ENCODE measurements around the gene MARCO.

MARCO gene

DNA sequence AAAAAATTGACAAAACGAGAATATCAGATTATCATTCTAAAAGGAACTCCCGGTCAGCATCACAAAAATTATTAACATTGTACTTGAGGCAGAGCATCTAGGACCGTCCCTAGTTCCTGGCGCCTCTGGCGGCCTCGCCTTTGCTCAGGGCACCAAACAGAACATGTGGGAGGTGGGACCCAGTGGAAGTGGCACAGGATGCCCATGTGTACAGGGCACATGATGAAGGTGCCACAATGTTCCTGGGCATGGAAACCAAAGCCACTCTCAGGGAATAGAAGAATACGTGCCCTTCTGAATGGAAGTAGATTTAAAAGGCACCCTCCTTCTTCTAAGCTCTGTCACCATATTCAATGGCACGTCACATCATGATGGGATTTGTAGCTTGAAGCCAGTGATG lies 30.1 kb upstream of the MARCO start:
- H3K36me3 ChIP-seq, result no peaks in the 10 kb centered on the region
- no peaks in the 10 kb centered on the region for H3K4me1 ChIP-seq
- DNase-seq, result no peak
- intact Hi-C loops (cut with DNase I; ENCODE audit: low total_unique reads), result no loop called here
- H3K4me3 ChIP-seq, result no peak overlapping the region
- H3K9me3 ChIP-seq, result no peaks in the 10 kb centered on the region
- H3K27ac ChIP-seq, result no peak overlapping the region
- H3K27me3 ChIP-seq, result no peaks in the 10 kb centered on the region
- TF ChIP-seq, protein P1, sequence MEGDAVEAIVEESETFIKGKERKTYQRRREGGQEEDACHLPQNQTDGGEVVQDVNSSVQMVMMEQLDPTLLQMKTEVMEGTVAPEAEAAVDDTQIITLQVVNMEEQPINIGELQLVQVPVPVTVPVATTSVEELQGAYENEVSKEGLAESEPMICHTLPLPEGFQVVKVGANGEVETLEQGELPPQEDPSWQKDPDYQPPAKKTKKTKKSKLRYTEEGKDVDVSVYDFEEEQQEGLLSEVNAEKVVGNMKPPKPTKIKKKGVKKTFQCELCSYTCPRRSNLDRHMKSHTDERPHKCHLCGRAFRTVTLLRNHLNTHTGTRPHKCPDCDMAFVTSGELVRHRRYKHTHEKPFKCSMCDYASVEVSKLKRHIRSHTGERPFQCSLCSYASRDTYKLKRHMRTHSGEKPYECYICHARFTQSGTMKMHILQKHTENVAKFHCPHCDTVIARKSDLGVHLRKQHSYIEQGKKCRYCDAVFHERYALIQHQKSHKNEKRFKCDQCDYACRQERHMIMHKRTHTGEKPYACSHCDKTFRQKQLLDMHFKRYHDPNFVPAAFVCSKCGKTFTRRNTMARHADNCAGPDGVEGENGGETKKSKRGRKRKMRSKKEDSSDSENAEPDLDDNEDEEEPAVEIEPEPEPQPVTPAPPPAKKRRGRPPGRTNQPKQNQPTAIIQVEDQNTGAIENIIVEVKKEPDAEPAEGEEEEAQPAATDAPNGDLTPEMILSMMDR (IDR thresholded peaks at IDR 0.05), result no peak

DNA sequence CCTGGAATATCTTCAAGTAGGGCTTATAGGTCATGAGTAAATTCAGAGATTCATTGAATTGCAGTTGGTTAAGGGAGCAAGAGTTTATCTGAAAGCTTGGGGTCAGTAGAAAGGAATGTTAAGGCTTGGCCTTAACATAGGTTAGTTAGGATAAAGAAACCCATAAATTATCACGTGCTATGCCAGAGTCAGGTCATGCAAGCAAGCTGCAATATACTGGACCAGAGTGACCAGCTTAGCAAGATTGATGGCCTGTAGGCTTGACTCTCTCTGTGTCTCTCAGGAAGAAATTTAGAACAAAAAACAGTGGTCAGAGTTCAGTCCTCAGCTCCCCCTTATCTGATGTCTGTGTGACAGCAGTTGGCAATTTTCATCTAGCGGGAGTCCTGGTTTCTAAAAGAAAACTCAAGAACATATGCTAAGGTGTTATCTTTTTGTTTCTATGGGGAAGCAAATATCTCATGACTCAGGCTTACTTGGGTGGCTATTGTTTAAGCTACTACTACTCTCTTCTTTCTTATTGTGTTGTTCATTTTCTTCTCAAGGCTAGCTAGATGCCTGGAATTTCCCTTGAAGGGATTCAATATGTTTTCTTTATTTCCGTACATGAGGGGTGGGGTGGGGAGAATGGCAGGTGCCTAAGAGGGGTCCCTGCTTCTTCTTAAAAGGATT lies 28.7 kb upstream of the MARCO start:
- Histone ChIP-seq H3K4me3 (no peak overlapping the region), H3K9me3 (no peaks in the 10 kb centered on the region), H3K4me1 (no peaks in the 10 kb centered on the region), H3K27ac (no peak overlapping the region), H3K27me3 (no peaks in the 10 kb centered on the region), H3K36me3 (no peaks in the 10 kb centered on the region)
- intact Hi-C loops (cut with DNase I; ENCODE audit: low total_unique reads), result no loop called here
- TF ChIP-seq, protein P1 (IDR thresholded peaks at IDR 0.05), result no peak
- no peak for DNase-seq

DNA sequence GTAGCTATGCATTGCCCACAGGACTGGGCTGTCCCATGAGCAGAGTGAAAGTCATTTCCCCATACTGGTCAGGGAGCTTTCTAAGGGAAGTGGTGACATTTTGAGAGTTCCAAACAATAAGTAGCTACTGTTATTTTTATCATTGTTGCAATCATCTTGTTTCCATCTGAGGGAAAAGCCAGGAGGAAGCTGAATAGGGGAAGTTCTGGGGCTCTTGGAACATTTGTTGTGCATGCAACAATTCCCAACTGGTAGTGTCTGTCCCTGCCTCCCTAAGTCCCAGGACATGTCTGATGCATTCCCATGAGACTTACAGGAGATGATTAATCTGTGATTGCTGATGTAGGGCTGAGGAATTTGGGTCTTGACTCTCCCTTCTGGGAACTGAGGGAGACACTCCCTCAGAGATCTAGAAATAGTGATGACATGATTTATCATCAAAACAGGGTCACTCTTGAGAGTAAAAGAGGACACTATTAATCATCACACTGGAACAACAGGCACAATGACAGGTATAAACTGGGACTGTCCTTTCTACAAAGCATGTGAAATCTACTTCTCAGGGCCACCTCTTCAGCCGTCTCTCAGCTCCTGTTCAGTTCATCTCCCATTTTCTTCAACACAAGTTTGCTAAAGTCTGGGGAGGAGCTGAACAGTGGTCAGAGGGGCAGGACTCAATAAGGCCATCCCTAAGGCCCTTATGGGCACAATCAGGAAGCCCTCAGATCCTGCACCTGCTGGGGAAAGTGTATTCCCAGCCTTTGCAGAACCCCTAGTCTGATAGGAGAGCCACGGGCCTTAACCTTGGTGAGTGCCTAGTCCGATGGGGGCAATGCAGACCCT lies 28.0 kb upstream of the MARCO start:
- intact Hi-C loops (cut with DNase I; ENCODE audit: low total_unique reads), result no loop called here
- Histone ChIP-seq H3K9me3 (peaks cover 0 to 4% (median 0%) of the 10 kb centered on the region in 3 donors), H3K27me3 (no peaks in the 10 kb centered on the region), H3K4me1 (no peaks in the 10 kb centered on the region), H3K4me3 (no peak overlapping the region), H3K27ac (no peak overlapping the region), H3K36me3 (no peaks in the 10 kb centered on the region)
- no peak for DNase-seq
- TF ChIP-seq, protein P1 (IDR thresholded peaks at IDR 0.05), result no peak

DNA sequence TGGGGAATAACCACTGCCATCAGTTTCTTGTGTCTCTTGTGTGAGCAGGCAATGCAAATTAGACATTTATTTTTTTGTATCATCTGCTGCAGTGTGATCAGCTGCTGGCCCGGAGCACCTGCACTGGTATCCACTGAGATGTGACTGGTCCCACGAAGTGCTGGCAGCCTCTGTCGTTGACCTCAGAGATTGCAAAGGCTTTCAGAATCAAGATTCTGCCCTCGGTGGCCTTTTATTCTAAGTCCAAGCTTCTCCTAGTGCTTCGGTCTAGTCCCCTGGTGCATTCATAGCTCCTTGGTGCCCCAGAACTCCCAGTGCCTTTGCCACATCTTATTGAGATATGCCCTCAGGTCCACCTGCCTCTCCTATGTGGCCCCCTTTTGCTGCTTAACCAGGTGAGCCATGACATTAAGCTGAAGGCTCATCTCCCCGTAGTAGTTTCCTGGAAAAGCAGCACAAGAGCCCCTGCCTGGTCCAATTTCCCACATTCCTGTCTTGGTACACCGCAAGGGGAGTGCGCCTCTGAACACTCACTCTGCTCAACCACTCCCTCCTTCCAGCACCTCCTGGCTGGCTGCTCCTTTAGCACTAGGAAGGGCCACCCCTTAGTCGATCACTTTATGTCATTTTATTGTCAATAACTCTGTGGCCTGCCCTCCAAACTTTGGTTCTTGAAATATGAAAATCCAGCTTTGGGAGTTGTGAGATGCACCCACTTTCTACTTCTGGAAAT lies 27.1 kb upstream of the MARCO start:
- Histone ChIP-seq H3K9me3 (peaks cover 0 to 4% (median 0%) of the 10 kb centered on the region in 3 donors), H3K36me3 (no peaks in the 10 kb centered on the region), H3K4me3 (no peak overlapping the region), H3K27ac (no peak overlapping the region), H3K4me1 (no peaks in the 10 kb centered on the region), H3K27me3 (no peaks in the 10 kb centered on the region)
- TF ChIP-seq, protein P1 (IDR thresholded peaks at IDR 0.05), result no peak
- no peak for DNase-seq
- intact Hi-C loops (cut with DNase I; ENCODE audit: low total_unique reads), result no loop called here

DNA sequence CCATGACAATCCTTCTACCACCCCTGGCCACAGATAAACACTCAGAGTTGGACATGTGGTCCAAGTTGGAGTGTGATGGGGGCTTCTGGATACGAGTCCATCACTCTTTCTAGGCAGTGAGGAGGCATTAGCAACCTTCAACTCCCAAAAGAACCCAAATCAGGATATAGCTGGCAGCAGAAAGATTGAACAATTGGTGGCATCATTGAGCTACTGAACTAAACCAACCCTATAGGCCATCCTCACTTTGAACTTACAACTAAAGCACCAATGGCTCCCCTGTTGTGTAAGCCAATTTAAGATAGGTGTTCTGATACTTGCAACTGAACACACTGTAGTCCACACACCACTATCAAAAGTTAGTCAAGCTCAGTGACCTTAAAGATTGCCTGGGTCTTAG lies 24.0 kb upstream of the MARCO start:
- Histone ChIP-seq H3K27me3 (no peaks in the 10 kb centered on the region), H3K36me3 (no peaks in the 10 kb centered on the region), H3K4me3 (no peak overlapping the region), H3K9me3 (peaks cover 0 to 4% (median 0%) of the 10 kb centered on the region in 3 donors), H3K27ac (no peak overlapping the region), H3K4me1 (no peaks in the 10 kb centered on the region)
- TF ChIP-seq, protein P1 (IDR thresholded peaks at IDR 0.05), result no peak
- intact Hi-C loops (cut with DNase I; ENCODE audit: low total_unique reads), result no loop called here
- no peak for DNase-seq
